Activated T-helper 1 cell treated with Interleukin-2 at 50 U/mL for 16 hours (primary cell): ENCODE results near the gene UBE2O.

Experiments used
- DNase-seq: peaks from one replicate; pipeline ENCODE4 v3.0.0-alpha.2; 2020; ENCODE audit warnings: low read depth

Gene UBE2O

GRCh38 chr17:76345377-76345974 lies 107.5 kb downstream of the UBE2O start:
- no peak for DNase-seq

- DNase-seq = no peak
Observed at GRCh38 chr17:76343106-76343505, 109.8 kb downstream of the UBE2O start.

- DNase-seq = no peak
Observed at GRCh38 chr17:76341301-76341700, 111.7 kb downstream of the UBE2O start.
